Duodenal mucosa (tissue), 2 donors: Measurements from ENCODE around the gene WDR36.

ENCODE experiments used
- H3K27ac ChIP-seq: one replicate; pipeline ENCODE4 v1.7.0; 2013; ENCODE audit warnings: low read depth, low read length
- H3K27me3 ChIP-seq, 2 donors: one replicate each; pipeline ENCODE4 v1.7.0; 2013; ENCODE audit warnings: low read length in 2 of 2, control low read depth in 1 of 2; ENCODE audit not compliant: insufficient read depth in 2 of 2, control insufficient read depth in 1 of 2
- H3K36me3 ChIP-seq, 2 donors: one replicate each; pipeline ENCODE4 v1.7.0; 2013; ENCODE audit warnings: low read length in 2 of 2, control low read depth in 1 of 2; ENCODE audit not compliant: insufficient read depth in 2 of 2, control insufficient read depth in 1 of 2
- H3K4me1 ChIP-seq, 2 donors: one replicate each; pipeline ENCODE4 v1.7.0; 2013; ENCODE audit warnings: low read length in 2 of 2, control low read depth in 1 of 2; ENCODE audit not compliant: insufficient read depth in 2 of 2, control insufficient read depth in 1 of 2
- H3K4me3 ChIP-seq, 2 donors: one replicate each; pipeline ENCODE4 v1.7.0; 2013; ENCODE audit warnings: low read length in 2 of 2, low read depth in 1 of 2
- H3K9ac ChIP-seq, 2 donors: one replicate each; pipeline ENCODE4 v1.7.0; 2013; ENCODE audit warnings: low read length in 2 of 2, low read depth in 1 of 2
- H3K9me3 ChIP-seq, 2 donors: one replicate each; pipeline ENCODE4 v1.7.0; 2013; ENCODE audit warnings: low read length in 2 of 2, control low read depth in 1 of 2; ENCODE audit not compliant: control insufficient read depth in 1 of 2

WDR36 gene

DNA sequence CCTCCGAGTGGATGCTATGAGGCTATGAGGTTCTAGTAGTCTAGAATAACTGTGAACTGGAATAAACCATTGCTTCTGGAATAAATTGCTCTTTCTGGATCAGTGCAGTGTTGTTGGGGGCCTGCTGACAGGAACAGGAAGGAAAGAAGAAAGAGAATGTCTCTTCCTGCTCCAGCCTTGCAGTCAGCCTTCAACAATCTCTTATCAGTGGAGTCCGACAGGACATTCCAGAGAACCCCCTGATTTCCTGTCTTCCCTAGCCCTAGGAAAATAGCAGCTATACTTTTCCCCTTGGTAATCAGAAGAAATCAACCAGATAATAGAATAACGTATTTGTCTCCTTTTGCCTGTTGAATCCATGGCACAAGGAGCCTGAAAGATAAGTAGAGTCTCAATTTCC lies 55.4 kb downstream of the WDR36 start:
- H3K9me3 ChIP-seq: no peaks in the 10 kb centered on the region
- H3K9ac ChIP-seq: no peak overlapping the region
- H3K27me3 ChIP-seq: no peaks in the 10 kb centered on the region
- H3K4me3 ChIP-seq: no peak overlapping the region
- no peaks in the 10 kb centered on the region for H3K36me3 ChIP-seq
- no peaks in the 10 kb centered on the region for H3K4me1 ChIP-seq
- no peak overlapping the region for H3K27ac ChIP-seq

DNA sequence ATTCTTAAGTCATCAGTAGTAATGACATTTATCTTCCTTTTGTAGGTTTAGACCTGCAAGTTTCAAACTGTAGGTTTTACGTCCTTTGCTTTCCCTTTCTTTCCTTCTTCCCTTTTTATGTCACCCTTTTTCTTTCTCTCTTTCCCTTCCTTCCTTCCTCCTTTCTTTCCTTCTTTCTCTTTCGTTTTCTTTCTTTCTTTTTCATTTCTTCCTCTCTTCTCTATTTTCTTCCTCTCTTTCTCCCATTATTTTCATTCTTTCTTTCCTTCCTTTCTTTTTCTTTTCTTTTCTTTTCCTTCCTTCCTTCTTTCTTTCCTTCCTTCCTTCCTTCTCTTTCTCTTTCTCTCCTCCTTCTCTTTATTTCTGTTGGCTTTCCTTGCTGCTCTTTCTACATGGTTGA lies 59.9 kb downstream of the WDR36 start:
- Histone ChIP-seq H3K4me1 (no peaks in the 10 kb centered on the region), H3K9ac (no peak overlapping the region), H3K27me3 (no peaks in the 10 kb centered on the region), H3K4me3 (no peak overlapping the region), H3K36me3 (no peaks in the 10 kb centered on the region), H3K27ac (no peak overlapping the region), H3K9me3 (no peaks in the 10 kb centered on the region)

GRCh38 chr5:111153483-111153882 lies 61.3 kb downstream of the WDR36 start:
- no peak overlapping the region for H3K9ac ChIP-seq
- no peak overlapping the region for H3K27ac ChIP-seq
- H3K4me1 ChIP-seq: no peaks in the 10 kb centered on the region
- H3K36me3 ChIP-seq: no peaks in the 10 kb centered on the region
- no peaks in the 10 kb centered on the region for H3K27me3 ChIP-seq
- H3K9me3 ChIP-seq: no peaks in the 10 kb centered on the region
- H3K4me3 ChIP-seq: no peak overlapping the region

GRCh38 chr5:111153945-111154344 lies 61.8 kb downstream of the WDR36 start:
- no peaks in the 10 kb centered on the region for H3K27me3 ChIP-seq
- H3K36me3 ChIP-seq: no peaks in the 10 kb centered on the region
- no peak overlapping the region for H3K4me3 ChIP-seq
- H3K27ac ChIP-seq: no peak overlapping the region
- H3K4me1 ChIP-seq: no peaks in the 10 kb centered on the region
- no peaks in the 10 kb centered on the region for H3K9me3 ChIP-seq
- H3K9ac ChIP-seq: no peak overlapping the region

- H3K36me3 ChIP-seq: no peaks in the 10 kb centered on the region
- no peak overlapping the region for H3K4me3 ChIP-seq
- H3K4me1 ChIP-seq: no peaks in the 10 kb centered on the region
- no peaks in the 10 kb centered on the region for H3K9me3 ChIP-seq
- no peak overlapping the region for H3K27ac ChIP-seq
- no peak overlapping the region for H3K9ac ChIP-seq
- no peaks in the 10 kb centered on the region for H3K27me3 ChIP-seq
Observed at GRCh38 chr5:111158105-111158744, 66.1 kb downstream of the WDR36 start.

- Histone ChIP-seq H3K27ac (no peak overlapping the region), H3K27me3 (no peaks in the 10 kb centered on the region), H3K4me3 (no peak overlapping the region), H3K4me1 (no peaks in the 10 kb centered on the region), H3K9me3 (no peaks in the 10 kb centered on the region), H3K9ac (no peak overlapping the region), H3K36me3 (no peaks in the 10 kb centered on the region)
Observed at GRCh38 chr5:111159845-111160244, 67.7 kb downstream of the WDR36 start.

DNA sequence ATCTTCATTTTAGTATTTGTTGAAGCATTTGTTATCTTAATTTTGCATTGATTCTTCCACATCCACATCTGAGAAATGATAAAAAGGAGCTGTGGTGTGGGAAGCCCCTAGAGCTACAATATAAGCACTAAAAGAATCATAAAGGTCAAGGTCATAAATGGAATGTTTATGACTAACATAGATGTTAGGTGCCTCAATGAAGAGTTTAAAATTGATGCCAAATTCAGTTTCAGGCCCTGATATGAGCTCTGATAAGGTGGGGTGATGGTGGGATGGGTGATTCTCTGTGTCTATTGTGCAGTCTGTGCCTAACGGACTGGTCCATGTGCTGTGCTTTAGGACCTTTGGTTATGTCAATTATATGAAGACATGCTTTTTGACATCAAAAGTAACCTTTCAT lies 70.9 kb downstream of the WDR36 start:
- Histone ChIP-seq H3K36me3 (no peaks in the 10 kb centered on the region), H3K4me1 (no peaks in the 10 kb centered on the region), H3K9me3 (no peaks in the 10 kb centered on the region), H3K27me3 (no peaks in the 10 kb centered on the region), H3K27ac (no peak overlapping the region), H3K4me3 (no peak overlapping the region), H3K9ac (no peak overlapping the region)

- Histone ChIP-seq H3K27ac (no peak overlapping the region), H3K27me3 (no peaks in the 10 kb centered on the region), H3K9ac (no peak overlapping the region), H3K36me3 (no peaks in the 10 kb centered on the region), H3K4me1 (no peaks in the 10 kb centered on the region), H3K4me3 (no peak overlapping the region), H3K9me3 (no peaks in the 10 kb centered on the region)
Observed at GRCh38 chr5:111165058-111165457, 72.9 kb downstream of the WDR36 start.

GRCh38 chr5:111167551-111167950 lies 75.4 kb downstream of the WDR36 start:
- Histone ChIP-seq H3K9me3 (no peaks in the 10 kb centered on the region), H3K36me3 (no peaks in the 10 kb centered on the region), H3K4me3 (no peak overlapping the region), H3K27ac (no peak overlapping the region), H3K4me1 (no peaks in the 10 kb centered on the region), H3K27me3 (no peaks in the 10 kb centered on the region), H3K9ac (no peak overlapping the region)

DNA sequence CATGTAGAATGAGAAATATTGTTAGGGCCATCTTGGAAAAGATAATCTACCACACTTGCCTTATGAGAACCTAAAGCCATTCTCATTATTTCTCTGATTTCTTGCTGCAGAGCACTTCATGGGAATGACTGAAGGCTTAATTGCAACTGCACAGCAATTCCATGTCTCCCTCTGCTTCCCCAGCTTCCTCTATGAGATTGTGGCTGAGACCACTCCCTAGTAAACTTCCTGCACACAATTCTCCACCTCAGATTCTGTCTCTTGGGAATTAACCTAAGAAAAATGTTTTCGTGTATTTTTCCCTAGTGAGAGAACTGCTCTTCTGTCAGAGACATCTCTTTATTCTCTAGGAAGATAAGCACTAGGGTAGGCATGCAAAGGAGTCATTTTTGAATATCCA lies 76.5 kb downstream of the WDR36 start:
- no peaks in the 10 kb centered on the region for H3K36me3 ChIP-seq
- H3K9me3 ChIP-seq: no peaks in the 10 kb centered on the region
- no peak overlapping the region for H3K4me3 ChIP-seq
- no peak overlapping the region for H3K9ac ChIP-seq
- H3K27me3 ChIP-seq: no peaks in the 10 kb centered on the region
- no peak overlapping the region for H3K27ac ChIP-seq
- no peaks in the 10 kb centered on the region for H3K4me1 ChIP-seq

- H3K36me3 ChIP-seq: no peaks in the 10 kb centered on the region
- H3K9ac ChIP-seq: no peak overlapping the region
- H3K4me1 ChIP-seq: no peaks in the 10 kb centered on the region
- H3K27ac ChIP-seq: no peak overlapping the region
- H3K9me3 ChIP-seq: no peaks in the 10 kb centered on the region
- no peaks in the 10 kb centered on the region for H3K27me3 ChIP-seq
- no peak overlapping the region for H3K4me3 ChIP-seq
Observed at GRCh38 chr5:111169269-111169668, 77.1 kb downstream of the WDR36 start.
